HG03432 (cell line): Measurements from ENCODE around the gene GALNTL6.

Experiments
- ATAC-seq: cut with Tn5 transposase; IDR thresholded peaks from one replicate; pipeline ENCODE4 v1.9.1; 2021; ENCODE audit warnings: mild to moderate bottlenecking, moderate library complexity; ENCODE audit not compliant: unreplicated experiment

GALNTL6 gene

GRCh38 chr4:172514011-172514410 is 700.8 kb downstream of the GALNTL6 start:
- ATAC-seq: no peak

DNA sequence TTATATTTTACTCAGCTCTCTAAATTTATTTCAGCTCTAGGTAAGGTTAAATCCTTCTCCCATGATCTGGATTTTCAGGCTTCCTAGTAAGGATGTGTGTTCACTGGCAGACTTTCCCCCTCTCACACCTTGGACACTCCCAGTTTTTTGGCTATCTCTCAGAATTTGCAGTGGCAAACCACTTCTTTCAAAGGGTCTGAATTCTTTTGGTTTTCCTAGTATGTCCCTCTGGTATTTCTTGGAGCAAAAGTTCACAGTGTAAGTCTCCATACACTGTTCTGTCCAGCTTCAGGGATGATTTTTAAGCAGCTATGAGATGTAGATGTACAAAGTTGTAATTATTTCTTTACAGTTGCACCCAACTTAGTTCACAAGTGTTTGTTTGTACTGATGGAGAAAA is 701.6 kb downstream of the GALNTL6 start:
- ATAC-seq: no peak

- ATAC-seq: no peak
Measured at GRCh38 chr4:172515266-172515879, 702.2 kb downstream of the GALNTL6 start.

DNA sequence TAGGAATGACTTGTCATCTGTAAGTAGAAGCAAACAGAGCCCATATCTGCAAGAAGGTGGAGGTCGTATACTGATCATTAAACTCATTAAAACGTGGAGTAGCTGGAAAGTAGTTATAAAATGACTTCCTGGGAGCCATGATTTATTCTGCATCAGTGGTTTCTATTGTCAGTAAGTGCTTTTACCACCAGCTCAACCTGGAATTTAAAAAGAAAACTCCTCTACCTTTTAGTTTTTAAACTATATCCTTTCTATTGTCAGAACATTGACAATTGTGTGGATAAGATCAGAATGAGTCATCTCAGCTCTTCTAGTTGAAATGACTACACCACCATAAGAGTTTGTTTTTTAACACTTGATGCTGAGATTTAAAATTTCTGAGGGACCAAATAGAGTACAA is 704.2 kb downstream of the GALNTL6 start:
- ATAC-seq: no peak

- ATAC-seq: no peak
Measured at GRCh38 chr4:172521248-172521647, 708.0 kb downstream of the GALNTL6 start.

GRCh38 chr4:172521680-172522079 is 708.5 kb downstream of the GALNTL6 start:
- ATAC-seq: no peak

- ATAC-seq: no peak
Measured at GRCh38 chr4:172543249-172543648, 730.0 kb downstream of the GALNTL6 start.

DNA sequence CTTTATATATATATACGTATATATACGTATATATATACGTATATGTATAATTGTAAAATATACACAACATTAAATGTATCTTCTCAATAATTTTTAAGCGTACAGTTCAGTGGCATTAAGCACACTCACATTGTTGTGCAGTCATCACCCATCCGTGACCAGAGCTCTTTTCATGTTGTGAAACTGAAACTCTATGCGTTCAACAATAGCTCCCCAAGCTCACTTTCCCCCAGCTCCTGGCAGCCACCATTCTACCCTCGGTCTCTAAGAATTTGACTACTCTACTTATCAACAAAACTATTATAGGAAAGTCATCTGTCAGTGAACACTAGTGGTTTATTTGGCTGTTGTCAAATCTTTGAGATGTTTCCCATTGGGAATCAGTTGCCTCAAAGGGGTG is 733.6 kb downstream of the GALNTL6 start:
- ATAC-seq: peak; percentile 97

GRCh38 chr4:172547724-172548123 is 734.5 kb downstream of the GALNTL6 start:
- no peak for ATAC-seq

DNA sequence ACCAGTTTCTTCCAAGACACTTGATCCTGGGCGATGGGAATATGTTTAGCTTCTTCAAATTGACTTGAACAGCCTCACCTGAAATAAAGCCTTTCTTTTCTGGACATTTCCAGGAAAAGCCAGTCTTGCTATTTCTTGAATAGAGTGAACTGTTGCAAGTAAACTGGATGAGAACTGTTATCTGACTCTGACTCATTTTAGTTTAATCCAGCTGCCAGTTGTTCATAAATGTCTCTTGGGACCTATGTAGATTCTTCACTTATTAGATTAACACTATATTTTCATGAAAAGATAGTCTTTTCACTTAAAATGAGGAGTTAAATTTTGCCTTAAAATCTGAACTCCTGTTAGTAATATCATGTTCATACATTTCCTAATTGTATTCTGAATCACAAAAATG is 740.0 kb downstream of the GALNTL6 start:
- ATAC-seq: no peak

- no peak for ATAC-seq
Measured at GRCh38 chr4:172554588-172554987, 741.4 kb downstream of the GALNTL6 start.

GRCh38 chr4:172555725-172556124 is 742.5 kb downstream of the GALNTL6 start:
- ATAC-seq: no peak

- no peak for ATAC-seq
Measured at GRCh38 chr4:172573899-172574298, 760.7 kb downstream of the GALNTL6 start.

- no peak for ATAC-seq
Measured at GRCh38 chr4:172578712-172579111, 765.5 kb downstream of the GALNTL6 start.

- ATAC-seq: no peak
Measured at GRCh38 chr4:172584816-172585215, 771.6 kb downstream of the GALNTL6 start.

- no peak for ATAC-seq
Measured at GRCh38 chr4:172596206-172596605, 783.0 kb downstream of the GALNTL6 start.

DNA sequence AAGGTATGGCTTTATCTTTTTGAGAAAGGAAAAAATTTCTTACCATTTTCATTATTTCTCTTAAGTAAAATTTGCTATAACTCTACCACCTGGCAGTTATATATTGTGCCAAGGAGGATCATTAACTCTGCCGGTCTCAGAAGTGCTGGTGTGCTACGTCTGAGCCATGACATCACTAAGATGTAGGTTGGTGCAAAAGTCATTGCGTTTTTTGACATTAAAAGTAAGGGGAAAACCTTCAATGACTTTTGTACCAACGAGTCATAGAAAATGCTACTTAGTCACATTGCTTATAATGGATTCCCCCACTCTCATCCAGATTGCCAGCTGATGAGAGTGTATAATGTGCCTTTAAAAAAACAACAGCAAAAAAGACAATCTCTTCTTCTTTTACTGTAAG is 786.4 kb downstream of the GALNTL6 start:
- ATAC-seq: no peak

- ATAC-seq: no peak
Measured at GRCh38 chr4:172601195-172601594, 788.0 kb downstream of the GALNTL6 start.

DNA sequence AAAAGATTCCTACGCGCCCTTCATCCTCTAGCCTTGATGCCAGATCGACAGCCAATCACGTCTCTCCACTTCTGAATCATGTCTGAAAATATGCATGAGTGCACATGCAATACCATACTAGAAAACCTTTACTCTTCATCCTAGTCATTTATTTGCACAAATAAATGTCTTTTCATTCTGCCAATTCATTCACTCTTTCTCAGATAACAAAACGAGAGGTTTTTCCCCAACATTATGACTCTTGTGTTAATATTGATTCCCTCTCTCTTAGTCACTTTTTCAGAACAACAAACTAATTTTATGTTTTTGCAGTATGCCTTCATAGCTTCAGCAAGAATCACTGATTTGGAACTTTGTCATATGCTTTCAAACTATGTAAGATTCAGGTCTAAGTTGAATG is 806.0 kb downstream of the GALNTL6 start:
- no peak for ATAC-seq

DNA sequence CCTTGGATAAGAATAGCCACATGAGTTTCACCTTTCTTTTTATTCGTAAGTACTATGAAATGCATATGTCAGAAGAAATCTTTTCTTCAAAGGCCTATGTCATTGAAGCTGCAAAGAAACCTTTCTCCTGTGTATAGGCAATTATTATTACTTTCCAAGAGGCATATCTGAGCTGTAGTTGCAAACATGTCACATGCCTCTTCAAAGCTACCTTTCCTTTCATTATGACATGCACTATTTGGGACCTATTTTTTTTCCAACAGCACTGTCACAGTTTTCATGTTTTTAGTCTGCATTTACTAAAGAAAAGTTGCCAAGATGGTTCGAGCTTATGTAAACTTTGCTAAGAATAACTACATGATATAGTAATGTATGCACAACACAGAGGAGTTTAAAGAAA is 806.6 kb downstream of the GALNTL6 start:
- no peak for ATAC-seq

DNA sequence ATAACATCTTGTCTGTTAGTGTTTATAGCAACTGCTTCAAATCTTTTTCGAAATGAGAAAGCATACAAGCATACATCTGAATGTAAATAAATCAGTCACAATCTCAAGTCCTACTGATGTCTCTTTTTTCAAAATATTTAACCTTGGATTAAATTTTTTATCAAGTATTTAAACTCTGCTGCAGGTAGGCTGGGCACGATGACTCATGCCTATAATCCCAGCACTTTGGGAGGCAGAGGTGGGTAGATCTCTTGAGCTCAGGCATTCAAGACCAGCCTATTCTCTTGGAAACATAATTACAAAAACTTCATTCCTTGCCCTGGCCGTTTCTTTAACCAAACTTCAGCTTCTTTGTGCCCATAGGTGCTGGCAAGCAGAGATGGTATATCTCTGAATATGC is 815.1 kb downstream of the GALNTL6 start:
- ATAC-seq: no peak

DNA sequence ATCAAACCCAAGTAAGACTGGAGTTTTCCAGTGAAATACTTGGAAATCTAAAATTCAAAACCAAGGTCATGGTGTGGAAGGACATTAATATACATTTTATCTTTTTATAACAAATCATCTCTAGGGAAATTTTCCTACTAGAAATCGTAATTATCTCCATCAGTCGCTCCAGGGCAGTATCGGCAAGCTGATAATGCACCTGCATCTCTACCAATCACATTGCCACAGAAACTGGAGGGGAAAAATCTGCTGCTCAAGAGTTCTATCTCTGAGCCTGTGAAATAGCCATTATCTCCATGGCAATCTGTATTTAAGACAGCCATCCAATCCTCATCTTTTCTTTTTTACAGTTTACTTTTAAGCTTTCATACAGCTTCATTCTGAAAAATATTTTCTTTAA is 817.1 kb downstream of the GALNTL6 start:
- ATAC-seq: no peak

GRCh38 chr4:172631832-172632231 is 818.6 kb downstream of the GALNTL6 start:
- ATAC-seq: no peak
